HL-60 (cell line): ENCODE data around the gene TACC2.

Source experiments
- DNase-seq, 2 experiments: peaks; one replicate each; pipeline ENCODE4 v3.0.0-alpha.2; 2010 to 2020; ENCODE audit warnings: low read depth in 1 of 2, low spot score in 1 of 2
- H3K27ac ChIP-seq: fragments of 250-450 bp; sonication (Bioruptor Pico); replicated peaks from 2 replicates; pipeline ENCODE4 v1.5.1; 2020; ENCODE audit warnings: mild to moderate bottlenecking, moderate library complexity
- H3K27me3 ChIP-seq: fragments of 250-450 bp; sonication (Bioruptor Pico); 2 replicates; pipeline ENCODE4 v1.5.1; 2021; ENCODE audit warnings: mild to moderate bottlenecking, moderate library complexity; ENCODE audit not compliant: insufficient read depth, poor library complexity, severe bottlenecking
- H3K4me3 ChIP-seq: replicated peaks from 2 replicates; pipeline ENCODE4 v1.5.1; 2011; ENCODE audit warnings: mild to moderate bottlenecking, control low read depth, low read length; ENCODE audit not compliant: insufficient read depth
- CTCF ChIP-seq: IDR thresholded peaks from one replicate; pipeline ENCODE4 v1.5.1; 2011; ENCODE audit warnings: low read length, control low read depth, inconsistent platforms; ENCODE audit not compliant: insufficient read depth
- GABPA ChIP-seq: IDR thresholded peaks from 2 replicates; pipeline ENCODE4 v1.6.1; 2012; ENCODE audit warnings: low read depth
- POLR2AphosphoS5 ChIP-seq: IDR thresholded peaks from 2 replicates; pipeline ENCODE4 v1.6.1; 2012; ENCODE audit warnings: low read depth
- REST ChIP-seq: IDR thresholded peaks from 2 replicates; pipeline ENCODE4 v1.6.1; 2012; ENCODE audit warnings: low read depth; ENCODE audit not compliant: insufficient replicate concordance
- SPI1 ChIP-seq: IDR thresholded peaks from 2 replicates; pipeline ENCODE4 v1.6.1; 2012; ENCODE audit warnings: low read depth, mild to moderate bottlenecking, borderline replicate concordance

The TACC2 gene

GRCh38 chr10:122164815-122165483 lies 176.0 kb downstream of the TACC2 start:
- no peak overlapping the region for H3K27ac ChIP-seq
- peaks cover 46% of the 10 kb centered on the region for H3K27me3 ChIP-seq
- no peak for TF ChIP-seq CTCF
- TF ChIP-seq REST = no peak
- no peak for TF ChIP-seq SPI1
- TF ChIP-seq GABPA = no peak
- no peak for TF ChIP-seq POLR2AphosphoS5
- H3K4me3 ChIP-seq = no peak overlapping the region
- DNase-seq = no peak

- TF ChIP-seq SPI1 (no peak), POLR2AphosphoS5 (no peak), CTCF (no peak), REST (no peak), GABPA (no peak)
- DNase-seq = no peak
- H3K4me3 ChIP-seq = no peak overlapping the region
- H3K27ac ChIP-seq = no peak overlapping the region
- H3K27me3 ChIP-seq = peaks cover 46% of the 10 kb centered on the region
These were observed 176.7 kb downstream of the TACC2 start for GRCh38 chr10:122165484-122166276.

- TF ChIP-seq POLR2AphosphoS5 (no peak), CTCF (no peak), REST (no peak), GABPA (no peak), SPI1 (no peak)
- H3K4me3 ChIP-seq = no peak overlapping the region
- H3K27ac ChIP-seq = no peak overlapping the region
- no peak for DNase-seq
- H3K27me3 ChIP-seq = peaks cover 31% of the 10 kb centered on the region
These were observed 179.1 kb downstream of the TACC2 start for GRCh38 chr10:122168101-122168500.
